ENCODE data around the gene CTRB1. TPM values are rescaled to one million over a fixed set of nuclear protein-coding genes. Genes with fewer than 3 reads are reported as not detected.

Gene CTRB1
- total RNA-seq, 1 experiment from 2014 or later: not detected

DNA sequence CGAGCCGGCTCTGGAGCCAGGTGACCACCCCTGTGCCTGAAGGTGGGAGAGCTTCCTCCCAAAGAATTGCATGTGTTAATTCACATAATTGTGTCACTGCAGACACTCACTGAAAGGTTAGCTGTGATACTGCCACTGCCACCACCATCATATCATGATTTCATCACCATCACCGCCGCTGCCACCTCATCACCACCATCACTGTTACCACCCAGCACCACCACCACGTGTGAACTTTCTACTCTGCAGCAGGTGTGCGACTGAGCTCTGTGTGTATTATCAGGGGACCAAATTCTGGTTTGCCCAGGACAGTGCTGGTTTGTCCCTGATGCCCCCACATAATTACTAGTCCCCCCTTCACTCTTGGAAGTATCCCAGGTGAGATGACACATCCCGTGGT is 17.4 kb downstream of the CTRB1 start:
- TF ChIP-seq, protein P1, sequence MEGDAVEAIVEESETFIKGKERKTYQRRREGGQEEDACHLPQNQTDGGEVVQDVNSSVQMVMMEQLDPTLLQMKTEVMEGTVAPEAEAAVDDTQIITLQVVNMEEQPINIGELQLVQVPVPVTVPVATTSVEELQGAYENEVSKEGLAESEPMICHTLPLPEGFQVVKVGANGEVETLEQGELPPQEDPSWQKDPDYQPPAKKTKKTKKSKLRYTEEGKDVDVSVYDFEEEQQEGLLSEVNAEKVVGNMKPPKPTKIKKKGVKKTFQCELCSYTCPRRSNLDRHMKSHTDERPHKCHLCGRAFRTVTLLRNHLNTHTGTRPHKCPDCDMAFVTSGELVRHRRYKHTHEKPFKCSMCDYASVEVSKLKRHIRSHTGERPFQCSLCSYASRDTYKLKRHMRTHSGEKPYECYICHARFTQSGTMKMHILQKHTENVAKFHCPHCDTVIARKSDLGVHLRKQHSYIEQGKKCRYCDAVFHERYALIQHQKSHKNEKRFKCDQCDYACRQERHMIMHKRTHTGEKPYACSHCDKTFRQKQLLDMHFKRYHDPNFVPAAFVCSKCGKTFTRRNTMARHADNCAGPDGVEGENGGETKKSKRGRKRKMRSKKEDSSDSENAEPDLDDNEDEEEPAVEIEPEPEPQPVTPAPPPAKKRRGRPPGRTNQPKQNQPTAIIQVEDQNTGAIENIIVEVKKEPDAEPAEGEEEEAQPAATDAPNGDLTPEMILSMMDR (IDR thresholded peaks at IDR 0.05; ENCODE audit: unreplicated experiment): no peak
- Mint-ChIP-seq H3K4me3 (ENCODE audit: unreplicated experiment) (no peak overlapping the region), H3K27me3 (ENCODE audit: insufficient read depth, unreplicated experiment) (no peaks in the 10 kb centered on the region), H3K36me3 (ENCODE audit: insufficient read depth, unreplicated experiment) (peaks cover 44% of the 10 kb centered on the region), H3K27ac (ENCODE audit: low read depth, unreplicated experiment) (no peak overlapping the region), H3K4me1 (ENCODE audit: insufficient read depth, unreplicated experiment) (peaks cover 11% of the 10 kb centered on the region), H3K9me3 (ENCODE audit: unreplicated experiment) (no peaks in the 10 kb centered on the region)
- CTCF ChIA-PET: interaction anchor here (0.6 to 5.5 kb wide), 6 partner anchors 36 to 283 kb away, joined by 3 to 106 read pairs (median 4); no protein-coding TSS in a partner anchor
- intact Hi-C loops (cut with micrococcal nuclease): no loop called here
- POLR2A ChIA-PET: interaction anchor here (1.3 to 2.3 kb wide), 2 partner anchors 14 to 69 kb away, joined by 3 to 8 read pairs; no protein-coding TSS in a partner anchor
- no TSS peak for BruUV-seq (replicated peaks)
- DNase-seq (ENCODE audit: unreplicated experiment): no peak

DNA sequence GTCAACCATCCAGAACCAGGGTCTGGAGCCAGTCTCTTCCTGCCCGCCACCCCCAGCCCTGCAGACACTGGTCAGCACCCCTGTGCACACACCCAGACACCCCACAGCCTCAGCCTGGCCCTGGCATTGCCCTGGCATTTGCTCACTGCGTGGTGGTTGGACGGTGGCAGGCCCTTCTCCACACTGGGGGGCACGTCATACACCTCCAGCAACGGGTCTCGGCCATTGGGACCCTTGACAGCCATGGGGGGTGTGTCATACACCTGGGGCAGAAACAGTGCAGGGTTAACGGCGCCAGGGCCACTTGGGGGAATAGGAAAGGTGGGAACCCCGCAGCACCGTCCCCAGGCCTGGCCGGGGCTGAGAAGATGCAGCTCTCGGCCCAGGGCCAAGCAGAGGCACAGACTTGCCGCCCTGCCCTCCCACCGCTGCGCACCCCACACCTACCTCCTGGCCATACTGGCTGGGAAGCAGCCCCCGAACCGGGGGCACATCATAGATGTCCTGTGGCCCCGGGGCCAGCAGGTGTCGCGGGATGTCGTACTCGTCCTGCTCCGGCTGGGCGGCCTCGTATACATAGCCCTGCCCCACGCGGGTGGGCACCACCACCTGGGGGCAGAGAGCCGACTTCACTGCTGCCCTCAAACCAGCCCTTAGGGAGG is 18.1 kb downstream of the CTRB1 start:
- Mint-ChIP-seq H3K27me3 (ENCODE audit: insufficient read depth, unreplicated experiment) (no peaks in the 10 kb centered on the region), H3K9me3 (ENCODE audit: unreplicated experiment) (no peaks in the 10 kb centered on the region), H3K36me3 (ENCODE audit: insufficient read depth, unreplicated experiment) (peaks cover 39% of the 10 kb centered on the region), H3K4me3 (ENCODE audit: unreplicated experiment) (no peak overlapping the region), H3K27ac (ENCODE audit: low read depth, unreplicated experiment) (no peak overlapping the region), H3K4me1 (ENCODE audit: insufficient read depth, unreplicated experiment) (peaks cover 11% of the 10 kb centered on the region)
- ChIA-PET POLR2A (interaction anchor here (1.3 to 2.3 kb wide), 3 partner anchors 13 to 69 kb away, joined by 3 to 8 read pairs (median 4); no protein-coding TSS in a partner anchor), CTCF (interaction anchor here (0.6 to 5.5 kb wide), 3 partner anchors 37 to 196 kb away, joined by 3 to 33 read pairs (median 4); no protein-coding TSS in a partner anchor)
- no peak for DNase-seq (ENCODE audit: unreplicated experiment)
- intact Hi-C loops (cut with micrococcal nuclease): no loop called here
- BruUV-seq (replicated peaks): no TSS peak
- TF ChIP-seq, protein P1 (IDR thresholded peaks at IDR 0.05; ENCODE audit: unreplicated experiment): no peak

DNA sequence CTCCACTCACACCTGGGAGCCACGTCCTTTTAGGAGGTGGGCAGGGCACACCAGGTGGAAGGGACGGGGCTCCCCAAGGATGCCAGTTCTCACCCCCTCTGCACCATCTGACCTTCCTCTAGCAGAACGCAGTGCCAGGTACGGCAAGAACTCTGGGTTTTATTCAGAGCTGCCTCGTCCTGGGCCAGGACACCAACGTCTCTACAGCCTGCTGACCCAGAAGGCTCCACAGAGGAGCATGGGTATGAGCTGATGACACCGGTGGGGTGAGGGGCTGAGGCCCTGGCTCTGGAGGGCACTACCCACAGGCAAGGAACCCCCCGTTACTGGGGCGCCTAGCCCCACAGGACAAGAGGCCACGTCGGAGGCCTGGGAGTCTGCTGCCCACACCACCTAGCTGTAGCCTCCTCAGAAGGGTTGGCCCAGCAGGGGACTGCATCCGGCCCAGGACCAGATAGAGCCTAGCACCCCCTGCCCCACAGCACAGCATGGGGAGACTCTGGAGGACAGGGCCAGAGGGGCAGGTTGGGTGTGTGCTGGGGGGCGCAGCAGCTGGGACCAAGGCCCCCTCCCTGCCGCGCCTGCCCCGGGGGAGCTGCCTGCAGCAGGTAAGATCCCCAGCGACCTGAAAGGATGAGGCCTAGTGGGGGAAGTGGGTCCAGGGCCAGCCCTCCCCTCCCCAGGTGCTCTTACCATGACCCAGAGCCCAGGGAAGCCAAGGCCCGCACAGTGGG is 18.8 kb downstream of the CTRB1 start:
- DNase-seq (ENCODE audit: unreplicated experiment): no peak
- TF ChIP-seq, protein P1 (IDR thresholded peaks at IDR 0.05; ENCODE audit: unreplicated experiment): no peak
- intact Hi-C loops (cut with micrococcal nuclease): no loop called here
- Mint-ChIP-seq H3K9me3 (ENCODE audit: unreplicated experiment) (no peaks in the 10 kb centered on the region), H3K36me3 (ENCODE audit: insufficient read depth, unreplicated experiment) (peaks cover 39% of the 10 kb centered on the region), H3K4me1 (ENCODE audit: insufficient read depth, unreplicated experiment) (peaks cover 11% of the 10 kb centered on the region), H3K27me3 (ENCODE audit: insufficient read depth, unreplicated experiment) (no peaks in the 10 kb centered on the region), H3K27ac (ENCODE audit: low read depth, unreplicated experiment) (no peak overlapping the region), H3K4me3 (ENCODE audit: unreplicated experiment) (no peak overlapping the region)
- CTCF ChIA-PET: interaction anchor here (0.5 to 1.0 kb wide), 4 partner anchors 8 to 70 kb away, joined by 3 read pairs; no protein-coding TSS in a partner anchor
- no TSS peak for BruUV-seq (replicated peaks)
- POLR2A ChIA-PET: interaction anchor here (1.3 to 2.3 kb wide), 2 partner anchors 13 to 68 kb away, joined by 4 to 8 read pairs; no protein-coding TSS in a partner anchor
